GM18868 (cell line): ENCODE data around the gene GNA12.
"Not testable (repeated sequence)": the region's sequence is repeated elsewhere in the genome, so short reads cannot be mapped to it uniquely, and the experiment has no call there.

Experiments
- ATAC-seq: cut with Tn5 transposase; IDR thresholded peaks from one replicate; pipeline ENCODE4 v1.9.1; 2021; ENCODE audit warnings: mild to moderate bottlenecking, moderate library complexity; ENCODE audit not compliant: unreplicated experiment

The GNA12 gene

DNA sequence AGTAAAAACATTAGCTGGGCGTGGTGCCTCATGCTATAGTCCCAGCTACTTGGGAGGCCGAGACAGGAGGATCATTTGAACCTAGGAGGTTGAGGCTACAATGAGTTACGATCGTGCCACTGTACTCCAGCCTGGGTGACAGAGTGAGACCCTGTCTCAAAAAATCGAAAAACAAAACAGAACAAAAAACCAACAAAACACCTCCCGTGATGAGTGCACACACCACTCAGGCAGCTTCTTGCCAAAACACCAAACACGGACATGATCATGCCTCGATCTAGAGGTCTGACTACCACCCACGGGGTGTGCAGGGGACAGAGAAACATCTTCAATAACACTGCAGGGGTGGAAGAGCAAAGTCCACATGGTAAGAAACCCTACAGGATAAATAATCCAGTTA is 111.7 kb downstream of the GNA12 start:
- no peak for ATAC-seq

DNA sequence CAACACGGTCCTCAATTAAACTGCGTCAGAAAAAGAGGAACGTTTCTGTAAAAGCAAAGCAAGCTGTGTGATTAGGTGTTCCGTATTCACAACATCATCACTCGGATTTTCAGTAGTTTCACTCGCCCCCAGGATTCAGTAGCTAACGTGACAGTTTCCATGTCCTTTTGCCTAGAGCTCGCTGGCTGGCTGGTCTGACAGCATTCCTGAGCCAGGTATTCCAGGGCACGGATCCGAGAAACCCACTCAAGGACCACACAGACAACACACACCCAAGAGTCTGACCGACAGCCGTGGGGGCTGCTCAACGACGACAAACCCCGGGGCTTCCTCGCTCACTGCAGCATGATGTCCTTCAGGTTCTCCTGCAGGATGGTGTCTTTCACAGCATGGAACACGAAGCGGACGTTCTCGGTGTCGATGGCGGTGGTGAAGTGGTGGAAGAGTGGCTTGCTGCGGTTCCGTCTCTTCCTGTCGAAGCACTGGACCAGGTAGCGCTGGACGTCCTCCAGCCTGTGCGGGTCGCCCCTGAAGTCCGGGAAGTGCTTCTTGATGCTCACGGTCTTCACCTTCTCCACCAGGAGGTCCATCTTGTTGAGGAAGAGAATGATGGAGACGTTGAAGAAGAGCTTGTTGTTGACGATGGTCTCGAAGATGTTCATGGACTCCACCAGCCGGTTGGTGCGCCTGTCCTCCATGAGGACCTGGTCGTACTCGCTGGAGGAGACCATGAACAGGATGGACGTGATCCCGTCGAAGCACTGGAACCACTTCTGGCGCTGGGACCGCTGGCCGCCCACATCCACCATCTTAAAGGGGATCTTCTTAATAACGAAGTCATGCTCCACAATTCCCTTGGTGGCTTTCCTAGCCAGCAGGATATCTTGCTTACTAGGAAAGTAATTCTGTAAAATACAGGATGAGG is 113.0 kb downstream of the GNA12 start:
- no peak for ATAC-seq

GRCh38 chr7:2729893-2730716 is 114.0 kb downstream of the GNA12 start:
- ATAC-seq: no peak

DNA sequence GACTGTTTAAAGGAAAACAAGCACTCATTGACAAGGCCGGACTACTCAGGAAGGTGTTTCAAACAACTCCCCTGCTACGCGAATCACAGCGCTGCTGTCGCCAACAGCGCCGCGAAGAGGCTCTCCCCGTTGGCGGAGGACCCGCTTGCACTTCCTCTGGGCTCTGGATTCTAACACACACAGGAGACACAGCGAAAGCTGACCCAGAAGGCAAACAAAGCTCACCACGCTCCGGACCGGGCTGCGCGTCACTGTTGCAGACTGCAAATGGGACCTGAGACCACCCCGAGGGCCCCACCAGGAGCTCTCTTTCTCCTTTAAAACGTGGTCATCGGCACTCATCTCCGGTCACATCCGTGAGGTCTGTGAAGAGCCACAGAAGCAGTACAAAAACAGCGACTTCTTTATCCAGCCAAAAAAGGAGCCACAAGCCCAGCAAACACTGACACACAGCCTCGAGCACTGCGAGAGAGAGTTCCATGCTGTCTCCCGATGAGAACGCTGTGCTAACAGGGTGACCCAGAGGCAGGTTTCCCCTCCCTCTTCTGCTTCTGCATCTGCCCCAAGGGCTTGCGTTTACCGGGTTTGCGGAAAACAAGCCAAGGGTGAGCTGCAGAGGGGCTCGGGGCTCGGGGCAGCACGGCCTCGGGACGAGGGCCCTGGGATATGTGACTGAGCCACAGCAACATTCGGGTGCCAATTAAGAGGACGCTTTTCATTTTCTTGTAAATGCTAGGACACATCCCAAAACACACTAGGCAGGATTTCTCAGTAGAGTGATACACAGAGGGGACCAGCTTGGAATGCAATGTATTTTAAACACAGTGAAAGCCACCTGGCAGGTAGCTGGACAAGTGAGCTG is 114.8 kb downstream of the GNA12 start:
- no peak for ATAC-seq

- no peak for ATAC-seq
Observed at GRCh38 chr7:2728316-2729030, 115.6 kb downstream of the GNA12 start.

DNA sequence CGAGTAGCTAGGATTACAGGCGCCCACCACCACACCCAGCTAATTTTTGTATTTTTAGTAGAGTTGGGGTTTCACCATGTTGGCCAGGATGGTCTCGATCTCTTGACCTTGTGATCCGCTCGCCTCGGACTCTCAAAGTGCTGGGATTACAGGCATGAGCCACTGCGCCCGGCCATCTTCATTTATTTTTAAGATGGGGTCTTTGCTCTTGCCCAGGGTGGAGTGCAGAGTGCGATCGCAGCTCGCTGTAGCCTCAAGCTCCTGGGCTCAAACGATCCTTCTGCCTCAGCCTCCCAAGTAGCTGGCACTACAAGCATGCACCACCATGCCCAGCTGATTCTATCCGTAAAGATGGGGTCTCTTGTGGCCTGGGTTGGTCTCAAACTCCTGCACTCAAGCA is 116.9 kb downstream of the GNA12 start:
- ATAC-seq: not testable (repeated sequence)

DNA sequence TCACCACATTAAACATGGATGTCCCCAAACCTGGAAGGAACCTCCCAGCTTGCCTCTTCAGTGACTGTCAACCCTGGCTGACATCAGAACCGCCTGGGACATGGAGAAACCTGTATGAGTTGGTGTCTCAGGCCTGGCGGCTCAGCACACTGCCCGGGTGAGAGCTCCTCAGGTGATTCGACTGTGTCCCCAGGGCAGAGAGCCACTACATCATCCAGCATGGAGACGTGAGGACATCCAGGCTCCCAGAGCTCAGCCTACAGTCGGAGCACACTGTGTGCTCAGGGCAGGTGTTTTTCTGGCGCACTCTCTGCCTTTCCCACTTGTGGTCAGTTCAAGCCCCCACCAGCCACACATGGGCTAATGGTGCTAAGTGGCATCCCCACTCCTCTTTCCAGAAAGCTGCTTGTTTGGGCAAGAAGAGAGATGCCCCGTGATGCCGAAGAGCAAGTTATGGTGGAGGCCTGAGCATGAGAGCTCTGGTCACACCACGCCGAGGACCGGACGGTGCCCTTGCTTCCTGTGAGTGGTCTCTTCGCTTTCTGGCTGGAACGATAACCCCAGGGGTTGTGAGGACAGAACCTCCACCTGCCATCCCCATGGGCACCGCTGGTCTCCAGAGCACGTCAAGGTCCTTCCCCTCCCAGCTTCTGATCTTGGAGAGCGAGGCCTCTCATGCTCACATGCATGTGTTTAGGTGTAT is 117.6 kb downstream of the GNA12 start:
- no peak for ATAC-seq

DNA sequence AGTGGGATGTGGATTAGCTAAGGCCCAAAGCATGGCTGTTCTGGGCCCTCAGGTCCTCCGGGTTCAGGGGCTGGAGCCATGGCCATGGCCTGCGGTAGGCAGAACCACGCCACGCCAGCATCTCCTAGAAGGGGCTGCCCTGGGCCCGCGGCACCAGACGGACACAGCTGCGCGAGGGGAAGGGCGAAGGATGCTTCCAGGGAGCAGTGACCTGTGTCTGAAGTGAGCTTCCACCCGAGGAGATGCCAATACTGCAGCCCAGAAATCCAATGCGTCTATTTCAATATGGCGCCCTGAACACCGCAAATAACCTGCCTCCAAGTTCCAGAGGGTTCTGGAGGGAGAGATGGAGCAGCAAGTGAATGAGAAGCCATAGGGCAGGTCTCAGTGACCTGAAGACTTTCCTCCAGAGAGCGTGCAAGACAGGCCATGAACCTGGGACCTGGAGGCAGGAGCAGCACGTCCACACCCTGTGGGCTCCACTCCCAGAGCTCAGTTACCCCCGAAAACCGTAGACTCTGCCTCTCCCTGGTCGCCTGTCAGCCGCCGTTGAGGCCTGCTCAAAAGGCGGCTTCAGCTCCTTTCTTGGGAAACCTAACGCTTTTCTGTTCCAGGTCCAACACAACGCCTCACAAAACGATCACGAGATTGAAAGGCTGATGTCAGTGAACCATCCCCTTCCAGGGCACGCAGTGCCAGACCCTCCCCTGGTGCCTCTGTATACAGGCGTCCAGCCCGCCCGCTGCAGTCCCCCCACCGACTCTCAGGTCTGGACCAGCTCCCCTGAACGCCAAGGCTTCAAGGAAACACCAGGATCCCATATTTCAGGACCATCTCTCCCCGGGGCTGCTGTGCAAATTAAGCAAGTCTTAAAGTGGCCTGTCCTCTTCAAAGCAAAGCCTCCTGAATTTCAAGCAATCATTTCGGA is 118.7 kb downstream of the GNA12 start:
- no peak for ATAC-seq

DNA sequence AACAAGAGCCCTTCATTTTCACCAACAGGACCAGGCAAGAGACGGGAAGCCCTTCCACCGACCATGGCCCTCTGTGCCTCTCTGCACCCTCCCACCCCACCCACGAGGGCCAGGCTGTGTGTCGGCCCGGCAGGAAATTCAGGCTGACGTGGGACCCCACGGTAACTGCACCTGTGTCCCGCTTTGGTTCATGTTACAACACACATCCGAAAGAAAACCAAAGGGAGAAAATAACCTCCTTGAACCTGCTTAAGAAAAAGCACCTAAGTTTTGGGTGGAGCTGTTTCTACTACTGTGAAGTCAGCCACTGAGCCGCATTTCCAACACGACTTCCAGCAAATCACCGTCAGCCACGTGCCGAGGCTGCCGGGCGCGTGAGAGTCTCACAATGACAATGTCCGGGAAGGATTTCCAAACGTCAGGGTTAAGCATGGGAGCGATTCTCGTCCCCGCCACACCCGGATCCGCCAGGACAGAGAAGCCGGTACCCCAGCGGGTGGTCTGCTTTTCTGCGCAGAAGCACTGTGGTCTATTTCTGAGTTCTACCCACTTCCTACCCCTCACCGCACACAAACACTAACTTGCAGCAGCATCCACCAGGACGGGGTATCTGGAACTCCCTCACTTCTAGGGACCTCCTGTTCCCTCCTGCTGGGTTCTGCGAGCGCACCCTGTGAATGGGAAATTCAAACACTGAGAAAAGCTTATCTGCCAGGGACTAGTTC is 119.5 kb downstream of the GNA12 start:
- no peak for ATAC-seq

DNA sequence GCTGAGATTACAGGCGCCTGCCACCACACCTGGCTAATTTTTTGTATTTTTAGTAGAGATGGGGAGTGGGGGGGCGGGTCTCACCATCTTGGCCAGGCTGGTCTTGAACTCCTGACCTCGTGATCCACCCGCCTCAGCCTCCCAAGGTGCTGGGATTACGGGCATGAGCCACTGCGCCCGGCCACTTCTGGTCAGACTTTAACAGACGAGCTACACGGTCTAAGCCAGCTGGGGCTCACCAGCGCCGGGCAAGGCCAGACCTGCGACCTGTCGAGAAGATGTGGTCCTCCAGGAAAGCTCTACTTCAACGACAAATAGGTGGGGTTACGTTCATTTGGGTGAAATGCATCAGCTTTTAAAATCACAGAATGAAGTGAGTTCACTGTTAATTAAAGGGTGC is 120.1 kb downstream of the GNA12 start:
- not testable (repeated sequence) for ATAC-seq

DNA sequence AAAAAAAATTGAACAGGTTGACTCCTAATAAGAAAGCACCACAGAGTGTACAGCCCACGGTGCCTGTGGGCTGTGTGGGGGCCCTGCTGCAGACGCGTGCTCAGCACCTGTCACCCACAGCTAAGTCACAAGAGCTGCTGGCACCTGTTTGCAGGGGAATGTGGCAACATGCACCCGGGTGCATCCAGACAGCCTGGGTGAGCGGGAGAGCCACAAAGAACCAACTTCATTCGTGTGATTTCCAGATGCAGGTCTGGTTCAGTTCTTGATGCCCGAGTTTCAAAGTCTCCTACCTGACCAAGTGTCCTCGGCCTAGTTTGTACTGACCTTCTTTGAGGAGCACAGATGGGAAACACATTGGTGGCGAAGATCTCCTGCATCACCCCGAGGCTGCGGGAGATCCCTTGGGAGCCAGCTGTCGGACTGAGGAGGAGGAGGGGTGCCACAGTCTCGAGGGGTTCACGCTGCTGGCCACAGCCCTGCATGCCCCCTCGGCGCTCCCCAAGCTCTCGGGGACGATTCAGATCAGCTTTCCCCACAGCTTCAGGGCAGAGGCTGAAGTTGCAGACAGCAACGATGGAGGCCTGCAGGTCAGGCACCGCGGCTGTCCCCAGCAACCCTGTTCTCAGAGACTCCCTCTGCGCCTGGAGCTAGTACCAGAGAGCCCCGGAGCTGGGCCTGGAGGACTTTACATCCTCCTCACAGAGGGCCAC is 120.8 kb downstream of the GNA12 start:
- no peak for ATAC-seq

- no peak for ATAC-seq
Observed at GRCh38 chr7:2722591-2722990, 121.5 kb downstream of the GNA12 start.

DNA sequence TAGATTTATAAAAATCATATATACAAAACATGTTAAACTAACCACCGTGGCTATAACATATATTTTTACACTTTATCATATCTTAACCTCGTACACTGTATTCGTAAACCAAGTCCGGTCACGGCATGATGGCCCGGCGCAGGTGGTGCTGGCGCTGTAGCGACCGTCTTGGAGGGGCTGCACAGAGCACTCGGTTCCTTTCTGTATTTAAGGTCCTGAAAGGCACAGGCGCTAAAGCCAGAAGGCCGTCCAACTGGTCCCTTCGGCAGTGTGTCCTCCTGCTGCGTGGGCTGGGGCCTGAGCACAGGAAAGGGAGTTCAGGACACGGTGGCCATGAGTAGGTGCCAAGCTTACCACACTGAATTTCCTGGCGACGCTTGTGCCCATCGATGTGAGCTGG is 122.3 kb downstream of the GNA12 start:
- ATAC-seq: no peak

- ATAC-seq: no peak
Observed at GRCh38 chr7:2720024-2720423, 124.1 kb downstream of the GNA12 start.

GRCh38 chr7:2719007-2719406 is 125.1 kb downstream of the GNA12 start:
- ATAC-seq: peak; percentile 40

GRCh38 chr7:2718296-2718965 is 125.7 kb downstream of the GNA12 start:
- no peak for ATAC-seq
